Stimulated activated CD4-positive, alpha-beta T cell treated with anti-CD3 and anti-CD28 coated beads, Interleukin-15, amount 100 ng/mL, for 24 hours (primary cell): ENCODE results near the gene DLX6.

Experiments
- DNase-seq: peaks from one replicate; pipeline ENCODE4 v3.0.0-alpha.2; 2020

The DLX6 gene

GRCh38 chr7:96996111-96996957, 9.0 kb upstream of the DLX6 start:
- DNase-seq = no peak

DNA sequence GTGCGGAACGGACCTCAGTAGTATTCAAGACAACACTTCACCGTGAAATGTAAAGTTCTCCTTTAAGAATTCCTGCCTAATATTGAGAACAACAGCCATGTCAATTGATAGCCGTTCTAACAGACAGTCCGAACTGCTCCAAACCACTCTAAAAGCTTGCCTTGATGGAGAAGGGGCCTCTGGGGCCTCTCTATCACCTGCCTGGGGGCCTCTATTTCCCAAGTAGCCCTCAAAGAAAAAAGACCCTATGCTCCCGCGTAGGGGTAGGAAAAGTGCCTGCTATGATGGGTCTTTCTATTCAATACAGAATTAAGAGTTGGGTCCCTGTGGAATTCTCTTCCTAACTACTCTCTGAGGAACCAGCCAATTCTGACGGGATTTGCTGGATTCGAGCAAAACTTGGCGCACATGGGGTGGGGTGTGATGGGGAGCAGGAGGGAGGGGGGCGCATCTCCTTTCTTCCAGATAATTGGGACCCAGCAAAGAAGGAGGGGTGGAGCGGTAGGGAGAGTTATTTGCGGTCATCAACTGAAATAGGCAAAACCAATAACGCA, 8.3 kb upstream of the DLX6 start:
- DNase-seq = no peak

- no peak for DNase-seq
These were observed 7.8 kb upstream of the DLX6 start for GRCh38 chr7:96997512-96998032.

DNA sequence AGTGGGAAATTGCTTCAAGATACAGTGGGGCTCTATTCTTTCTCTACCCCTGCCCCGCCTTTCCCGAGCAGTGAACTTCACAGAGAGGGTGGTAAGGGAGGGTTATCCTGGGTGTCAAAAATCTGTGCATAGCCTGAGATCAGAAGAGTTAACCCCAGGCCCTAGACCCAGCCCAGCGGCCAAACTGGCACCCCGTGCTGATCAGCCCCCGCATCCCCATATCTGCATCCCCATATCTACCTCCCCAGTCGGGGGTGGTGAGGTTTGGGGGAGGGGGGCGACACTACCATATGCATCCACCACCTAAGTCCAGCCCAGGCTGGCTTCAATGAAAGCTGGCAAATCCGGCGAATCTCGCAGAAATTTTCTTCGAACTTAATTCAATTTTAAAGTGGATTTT, 7.0 kb upstream of the DLX6 start:
- no peak for DNase-seq

DNA sequence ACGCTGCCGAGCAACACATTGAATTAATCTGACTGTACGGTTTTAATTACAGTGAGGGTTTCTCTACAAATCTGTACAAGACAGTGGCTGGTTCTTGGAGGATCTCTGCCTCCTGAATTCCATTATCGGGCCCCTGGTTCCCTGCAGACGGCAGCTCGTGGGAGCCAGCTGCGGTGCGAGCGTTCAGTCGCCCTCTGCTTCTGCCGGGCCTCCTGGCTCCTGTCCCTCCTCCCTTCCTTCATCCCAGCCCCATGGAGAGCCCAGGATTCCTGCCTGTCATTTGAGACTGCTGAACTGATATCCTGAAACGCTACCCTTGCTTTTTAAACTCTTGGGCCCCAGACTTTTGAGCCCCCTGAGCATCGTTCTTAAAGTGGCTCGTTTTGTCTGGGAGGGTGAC, 6.6 kb upstream of the DLX6 start:
- no peak for DNase-seq

DNA sequence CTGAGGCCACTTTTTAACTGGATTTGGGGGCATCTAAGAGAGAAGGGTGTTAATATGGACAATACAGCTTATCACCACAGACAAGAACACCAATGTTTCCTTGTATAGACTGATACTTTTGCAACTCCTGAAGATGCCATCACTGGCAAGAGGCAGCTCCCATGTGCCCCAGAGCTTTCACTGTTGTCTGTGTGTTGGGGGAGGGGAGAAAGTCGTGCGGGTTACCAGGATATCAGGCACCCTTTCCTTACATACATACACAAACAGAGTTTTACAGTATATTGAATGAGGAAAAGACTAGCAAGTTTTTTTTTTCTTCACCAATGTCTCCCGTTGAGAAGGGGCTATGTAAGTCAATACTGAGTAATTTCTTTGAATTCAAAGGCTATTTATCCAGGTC, 4.1 kb upstream of the DLX6 start:
- no peak for DNase-seq

GRCh38 chr7:97001656-97002554, 3.4 kb upstream of the DLX6 start:
- no peak for DNase-seq

GRCh38 chr7:97002555-97003261, 2.6 kb upstream of the DLX6 start:
- no peak for DNase-seq

DNA sequence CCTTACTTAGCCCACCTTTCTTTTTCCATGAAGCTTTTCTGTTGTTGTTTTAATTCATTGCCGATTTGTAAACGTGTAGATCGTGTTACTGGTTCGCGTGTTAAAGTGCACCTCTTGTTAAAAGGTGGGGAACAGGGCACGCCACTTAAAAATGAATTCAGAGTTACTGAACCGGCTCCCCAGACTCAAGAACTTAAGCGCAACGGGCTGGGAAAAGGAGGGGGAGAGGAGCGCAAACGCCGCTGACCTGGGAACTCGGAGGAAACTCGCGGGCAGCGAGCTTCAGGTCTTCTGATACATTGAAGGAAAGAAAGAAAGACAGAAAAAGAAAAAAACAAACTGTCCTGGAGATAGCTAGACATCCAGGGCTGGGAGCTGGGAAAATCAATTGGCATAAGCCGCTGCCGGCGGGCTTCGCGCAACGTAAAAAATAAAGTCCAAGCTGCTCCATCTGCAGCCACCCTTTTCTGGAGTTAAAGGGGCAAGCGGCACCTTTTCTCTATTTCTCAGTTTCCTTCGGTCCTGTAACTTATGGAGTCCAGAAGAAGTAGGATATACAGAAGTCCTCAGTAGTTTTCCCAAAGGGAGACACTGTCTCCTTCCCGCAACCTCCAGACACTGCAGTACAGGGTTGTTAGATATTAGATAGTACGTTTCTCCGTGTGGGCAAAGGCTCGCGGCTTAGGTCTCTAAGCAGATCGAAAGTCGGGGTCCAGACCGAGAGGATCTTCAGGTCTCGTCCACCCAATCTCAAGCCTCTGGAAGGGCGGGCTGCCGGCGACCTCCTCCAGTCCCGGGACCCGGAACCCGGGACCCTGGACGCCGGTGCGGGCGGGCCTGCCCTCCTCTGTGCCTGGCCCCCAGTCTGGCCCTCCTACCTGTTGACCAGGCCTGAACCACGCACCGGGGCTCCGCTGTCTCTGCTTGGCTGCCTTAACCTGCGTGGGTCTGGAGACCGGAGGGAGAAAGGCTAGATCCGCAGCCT, 1.8 kb upstream of the DLX6 start:
- no peak for DNase-seq

DNA sequence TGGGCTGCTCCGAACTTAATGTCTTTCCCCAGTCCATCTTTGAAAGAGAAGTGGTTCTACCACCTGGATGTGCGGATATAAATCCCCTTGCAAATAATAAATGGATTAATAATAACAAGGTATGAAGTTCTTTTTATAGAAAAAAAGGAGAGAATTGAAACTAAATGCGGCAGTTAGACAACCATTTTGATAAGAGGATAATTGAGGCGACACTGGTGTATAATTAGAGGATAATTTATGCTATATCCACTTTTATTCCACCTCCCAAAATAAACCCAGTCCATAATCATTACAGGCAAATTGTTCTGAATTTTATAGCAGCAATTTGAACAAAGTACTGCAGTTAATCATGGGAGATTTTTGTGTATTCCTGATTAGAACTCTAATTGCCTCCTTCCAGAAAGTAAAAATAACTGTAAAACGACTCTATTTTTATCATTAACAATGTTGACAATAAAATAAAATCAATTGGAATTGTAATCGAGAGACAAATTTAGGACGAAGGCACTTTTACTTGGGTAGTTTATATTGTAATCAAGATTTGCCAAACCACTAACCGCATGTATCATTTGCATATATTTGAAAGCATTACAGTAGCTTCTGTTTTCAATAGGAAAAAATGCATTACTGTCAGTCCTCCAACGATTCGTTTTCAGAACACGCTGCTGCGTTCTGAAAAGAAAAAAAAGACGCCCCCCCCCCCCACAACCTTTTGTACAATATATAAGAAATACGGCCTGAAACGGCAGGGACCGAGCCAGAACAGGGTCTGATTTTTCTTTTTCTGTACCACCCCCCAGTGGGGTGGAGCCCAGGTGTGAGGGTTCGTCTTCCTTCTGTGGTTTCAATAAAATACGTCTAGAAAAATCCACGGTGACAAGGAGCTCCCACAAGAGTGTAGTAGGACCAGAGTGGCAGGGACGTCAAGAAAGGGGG, 838 bp upstream of the DLX6 start:
- no peak for DNase-seq

- DNase-seq = peak; percentile 55
These were observed 882 bp downstream of the DLX6 start for GRCh38 chr7:97006055-97006815.

DNA sequence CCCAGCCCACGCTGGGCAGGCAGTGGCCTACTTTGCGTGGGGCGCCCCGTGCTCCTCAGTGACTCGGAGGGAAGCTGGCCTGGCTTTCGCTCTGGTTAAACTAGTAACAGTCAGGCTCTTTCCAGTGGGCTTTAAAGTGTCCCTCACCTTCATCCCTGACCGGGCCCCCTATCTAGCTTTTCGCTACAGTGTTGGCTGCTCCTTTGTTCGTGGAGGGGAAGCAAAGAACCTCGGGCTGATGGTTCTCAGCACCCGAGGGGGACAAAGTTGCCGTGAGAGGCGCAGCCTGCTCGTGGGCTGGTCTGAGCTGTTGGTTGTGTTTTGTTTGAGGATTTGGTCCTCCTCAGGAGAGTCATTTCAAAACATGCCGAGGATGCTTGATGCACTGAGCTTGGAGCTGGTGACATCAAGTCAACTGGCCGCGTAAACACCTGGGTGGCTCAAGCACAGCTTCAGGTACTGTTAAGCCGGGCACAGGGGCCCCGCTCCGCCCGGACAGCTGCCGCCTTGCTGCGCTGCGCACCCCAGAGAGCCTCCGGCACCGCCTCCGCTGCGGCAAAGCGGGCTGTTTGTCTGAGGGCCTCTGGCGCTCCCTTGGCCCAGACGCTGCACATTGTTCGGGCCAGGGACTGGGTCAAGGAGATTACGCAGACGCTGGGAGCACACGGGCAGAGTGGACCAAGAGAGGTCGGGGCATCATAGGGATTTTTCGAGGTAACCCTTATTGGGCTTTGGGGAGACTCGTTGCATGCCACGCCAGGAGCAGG, 1.6 kb downstream of the DLX6 start:
- DNase-seq = no peak

DNA sequence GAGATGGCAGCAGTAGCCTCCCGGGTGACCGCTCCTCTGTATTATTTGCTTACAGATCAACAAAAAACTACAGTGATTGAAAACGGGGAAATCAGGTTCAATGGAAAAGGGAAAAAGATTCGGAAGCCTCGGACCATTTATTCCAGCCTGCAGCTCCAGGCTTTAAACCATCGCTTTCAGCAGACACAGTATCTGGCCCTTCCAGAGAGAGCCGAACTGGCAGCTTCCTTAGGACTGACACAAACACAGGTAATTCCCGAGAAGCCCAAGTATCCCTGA, 2.2 kb downstream of the DLX6 start:
- DNase-seq = no peak

DNA sequence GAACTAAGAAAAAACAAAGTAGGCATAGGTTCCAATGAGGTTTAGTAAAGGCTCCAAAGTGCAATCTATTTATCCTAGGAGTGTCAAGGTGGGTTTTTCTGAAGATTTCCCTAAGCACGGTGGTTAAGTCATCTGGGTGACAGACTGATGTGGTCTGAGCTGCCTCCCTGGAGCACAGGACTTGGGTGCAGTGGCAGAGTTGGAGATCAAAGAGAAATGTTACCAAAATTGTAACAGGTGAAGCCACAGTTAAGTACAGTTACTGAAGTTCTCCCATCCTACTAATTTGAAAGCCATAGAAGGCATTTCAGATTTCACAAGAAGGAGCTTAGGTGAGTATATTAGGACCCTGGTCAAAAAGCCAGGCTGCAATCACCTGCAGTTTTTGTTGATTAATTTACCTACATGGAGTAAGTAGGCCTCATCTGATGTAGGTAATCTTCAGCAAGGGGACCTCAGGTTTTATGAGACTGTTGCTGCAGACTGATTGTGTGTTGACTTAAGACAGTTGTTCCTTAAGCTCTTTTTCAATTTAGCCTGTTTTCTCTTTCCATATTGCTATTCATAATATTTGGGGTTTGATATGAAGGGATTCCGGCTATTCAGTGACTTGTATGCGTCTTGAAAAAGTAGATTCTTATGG, 3.0 kb downstream of the DLX6 start:
- no peak for DNase-seq

DNA sequence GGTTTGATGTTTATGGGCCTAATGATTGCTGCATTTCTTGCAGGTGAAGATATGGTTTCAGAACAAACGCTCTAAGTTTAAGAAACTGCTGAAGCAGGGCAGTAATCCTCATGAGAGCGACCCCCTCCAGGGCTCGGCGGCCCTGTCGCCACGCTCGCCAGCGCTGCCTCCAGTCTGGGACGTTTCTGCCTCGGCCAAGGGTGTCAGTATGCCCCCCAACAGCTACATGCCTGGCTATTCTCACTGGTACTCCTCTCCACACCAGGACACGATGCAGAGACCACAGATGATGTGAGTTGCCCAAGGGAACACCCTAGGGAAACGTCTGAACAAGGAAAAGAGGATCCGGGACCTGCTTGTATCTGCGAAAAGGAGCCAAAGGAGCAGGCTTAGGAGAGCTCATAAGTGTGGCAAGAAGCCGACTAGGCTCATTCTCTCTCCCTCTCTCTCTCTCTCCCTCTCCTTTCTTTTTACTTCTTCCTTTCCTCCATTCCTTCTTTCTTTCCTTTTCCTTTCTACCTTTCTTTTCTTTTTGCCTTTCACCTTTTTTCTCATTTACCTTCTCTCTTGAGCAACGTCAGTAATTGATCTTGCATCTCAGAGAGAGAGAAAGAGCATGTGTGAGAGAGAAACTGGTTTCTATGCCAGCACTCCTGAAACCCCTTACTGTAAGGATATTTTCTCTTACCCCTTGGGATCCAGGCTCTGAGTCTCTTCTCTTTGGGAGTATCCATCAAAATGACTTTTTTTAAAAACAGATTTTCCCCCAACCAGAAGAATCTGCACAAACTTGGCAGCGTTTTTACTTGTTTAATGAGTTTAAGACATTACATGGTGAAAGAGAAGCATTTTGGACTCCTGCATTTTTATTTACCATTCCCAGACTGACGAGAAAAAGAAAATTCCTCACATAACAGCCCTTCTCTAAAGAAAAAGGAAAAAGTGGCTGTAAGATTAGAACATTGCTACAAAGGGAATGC, 4.7 kb downstream of the DLX6 start:
- DNase-seq = no peak

DNA sequence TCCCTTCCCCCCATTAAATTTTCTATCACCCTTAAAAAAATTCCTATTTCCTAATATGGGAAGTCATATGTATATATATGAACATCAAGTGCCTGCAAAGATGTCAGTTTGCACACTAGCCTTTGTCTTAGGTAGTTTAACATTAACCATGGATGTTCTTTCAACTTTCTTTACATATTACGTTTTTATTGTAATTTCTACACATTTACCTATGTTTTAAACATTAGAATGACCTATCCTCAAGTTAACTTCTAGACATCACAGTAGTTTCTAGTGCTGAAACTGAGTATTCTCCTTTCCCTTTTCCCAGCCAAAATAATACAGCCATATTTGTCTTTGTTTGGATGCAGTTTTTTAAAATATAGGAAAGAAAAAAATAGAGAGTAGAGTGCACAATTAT, 5.8 kb downstream of the DLX6 start:
- no peak for DNase-seq
